Stimulated activated CD4-positive, alpha-beta T cell treated with anti-CD3 and anti-CD28 coated beads, Interleukin-1b, Interleukin-23, amount 100 ng/mL, for 1 hour (primary cell): ENCODE results near the gene LKAAEAR1.

Experiments used
- DNase-seq, 2 donors: peaks; one replicate each; pipeline ENCODE4 v3.0.0-alpha.2; 2020; ENCODE audit warnings: low read depth in 2 of 2

Gene LKAAEAR1

DNA sequence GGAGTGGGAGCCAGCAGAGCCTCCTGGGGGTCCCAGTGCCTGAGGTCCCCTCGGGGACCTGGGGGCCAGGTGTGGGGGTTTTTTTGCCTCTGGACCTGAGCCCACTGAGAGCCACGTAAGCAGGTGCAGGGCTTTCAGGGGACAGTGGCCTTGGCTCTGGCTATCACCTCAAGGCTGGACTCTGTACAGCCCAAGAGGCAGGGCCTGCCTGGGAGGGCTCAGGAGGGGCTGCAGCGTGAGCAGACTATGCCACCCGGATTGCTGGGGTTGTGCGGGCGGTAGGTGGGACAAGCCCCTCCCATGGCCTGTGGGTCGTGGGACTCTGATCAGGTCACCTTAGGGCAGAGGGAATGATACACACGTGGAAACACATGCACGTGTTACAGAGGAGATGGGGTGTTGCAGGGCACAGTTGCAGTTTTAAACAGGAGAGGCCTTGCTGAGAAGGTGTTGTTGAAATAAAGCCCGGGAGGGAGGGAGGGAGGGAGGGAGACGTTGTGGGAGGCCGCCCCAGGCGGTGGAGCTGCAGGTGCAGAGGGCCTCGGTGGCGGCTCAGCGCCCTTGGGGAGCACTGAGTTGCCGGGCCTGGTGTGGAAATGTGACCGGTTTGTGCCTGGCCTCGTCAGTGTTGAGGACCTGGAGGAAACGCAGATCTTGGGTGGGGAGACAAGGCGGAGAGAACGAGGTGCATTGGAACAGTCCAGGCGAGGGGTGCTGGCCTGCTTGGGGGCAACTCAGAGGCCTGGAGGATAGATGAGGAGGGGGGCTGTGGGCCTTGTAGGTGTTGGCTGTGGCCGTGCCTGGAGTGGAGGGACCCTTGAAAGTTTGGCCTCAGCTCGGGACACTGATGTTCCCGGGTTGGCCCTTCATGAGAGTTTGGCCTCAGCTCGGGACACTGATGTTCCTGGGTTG is 18.9 kb downstream of the LKAAEAR1 start:
- no peak for DNase-seq

GRCh38 chr20:64064145-64064698 is 20.0 kb downstream of the LKAAEAR1 start:
- no peak for DNase-seq

- DNase-seq, result no peak
Observed at GRCh38 chr20:64063389-64064144, 20.6 kb downstream of the LKAAEAR1 start.

GRCh38 chr20:64062596-64063388 is 21.4 kb downstream of the LKAAEAR1 start, which contains the start of gene TCEA2:
Gene TCEA2 (plus strand): TSS chr20:64063198. CDS start chr20:64063313, 115 bp downstream.
- peak; percentile 82 to 88 for DNase-seq

DNA sequence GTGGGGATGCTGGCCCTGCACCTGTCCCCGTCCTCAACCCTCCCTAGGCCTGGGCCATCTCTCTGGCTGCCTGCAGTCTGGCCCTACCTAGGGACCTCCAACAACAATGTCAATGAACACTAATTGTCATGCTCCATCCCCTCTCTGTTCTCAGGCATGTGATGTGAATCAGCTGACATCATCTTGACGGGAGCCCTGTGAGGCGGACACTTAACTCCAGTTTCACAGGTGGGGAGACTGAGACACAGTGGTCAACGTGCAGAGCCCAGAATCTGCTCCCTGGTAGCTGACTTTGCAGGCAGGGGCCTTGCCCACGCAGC is 22.0 kb downstream of the LKAAEAR1 start:
- DNase-seq, result no peak

- DNase-seq, result no peak
Observed at GRCh38 chr20:64058536-64058935, 25.7 kb downstream of the LKAAEAR1 start.

DNA sequence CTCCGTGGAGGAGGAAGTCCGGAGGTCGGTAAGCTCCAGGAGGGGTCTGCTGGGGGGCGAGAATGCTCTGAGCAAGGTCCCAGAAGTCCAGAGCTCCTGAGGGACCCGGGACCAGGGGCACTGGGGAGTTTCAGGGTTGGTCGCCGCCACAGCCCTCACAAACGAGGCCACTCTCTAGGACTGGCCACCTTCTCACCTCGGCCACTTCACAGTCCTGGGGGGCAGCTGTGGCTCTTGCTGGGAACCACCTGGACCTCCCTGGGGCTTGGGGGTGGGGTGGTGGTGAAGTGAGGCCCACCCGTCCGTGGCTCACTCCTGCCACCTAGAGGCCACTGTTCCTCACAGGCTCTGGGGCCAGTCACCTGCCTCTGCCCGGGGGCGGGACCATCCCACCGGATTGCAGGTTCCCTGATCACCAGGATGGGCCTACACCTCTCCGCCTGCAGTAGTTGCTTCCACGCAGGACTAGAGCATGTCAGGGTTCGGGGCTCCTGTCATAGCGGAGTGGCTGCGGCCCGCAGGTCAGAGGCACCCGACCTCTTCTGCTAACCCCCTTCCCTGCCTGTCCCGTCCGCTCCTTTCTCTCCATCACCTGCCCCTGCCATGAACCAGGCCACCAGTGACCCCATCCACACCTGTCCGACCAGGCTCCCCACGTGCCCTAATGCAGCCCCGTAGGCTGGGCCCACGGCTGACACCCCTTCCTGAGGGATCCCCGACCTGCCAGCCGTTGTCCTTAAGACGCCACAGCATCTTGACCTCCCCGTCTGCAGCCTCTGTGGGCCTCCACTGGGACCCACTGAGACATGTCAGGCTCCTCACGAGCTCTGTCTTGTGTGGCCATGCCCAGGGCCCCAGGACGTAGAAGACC is 26.3 kb downstream of the LKAAEAR1 start:
- peak in 1 of 2 donors; percentile 73 for DNase-seq

DNA sequence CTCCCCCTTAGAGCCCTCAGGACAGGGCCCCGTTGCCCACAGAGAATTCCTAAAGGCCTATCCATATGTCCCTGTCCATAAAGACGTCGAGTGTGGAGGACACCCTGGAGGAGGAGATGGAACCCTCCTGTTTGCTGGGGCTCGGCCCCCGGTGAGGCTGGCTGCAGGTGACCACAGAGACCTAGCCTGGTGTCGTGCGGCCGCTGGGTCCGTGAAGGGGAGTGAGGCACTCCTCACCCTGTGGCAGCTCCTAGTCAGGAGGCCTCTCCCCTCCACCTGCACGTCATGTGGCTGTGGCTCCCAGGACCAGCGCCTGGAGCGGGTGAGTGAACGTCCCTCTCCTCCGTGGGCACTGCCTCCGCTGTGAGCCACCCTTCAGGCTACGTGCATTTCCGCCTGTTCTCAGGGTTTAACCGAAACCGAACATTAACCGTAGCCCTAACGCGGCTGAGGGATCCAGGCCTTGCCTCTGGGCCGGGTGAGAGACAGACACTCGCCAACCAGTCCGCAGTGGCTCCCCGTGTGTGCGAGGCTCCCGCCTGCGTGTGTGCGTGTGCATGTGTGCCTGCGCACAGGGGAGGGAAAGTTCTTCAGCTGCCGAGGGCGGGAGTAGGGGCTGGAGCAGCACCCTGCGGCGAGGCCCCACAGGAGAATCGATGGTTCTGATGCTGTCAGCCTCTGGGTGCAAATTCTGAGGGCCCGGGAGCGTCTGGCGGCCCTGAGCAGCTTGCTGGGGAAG is 27.1 kb downstream of the LKAAEAR1 start:
- DNase-seq, result no peak

DNA sequence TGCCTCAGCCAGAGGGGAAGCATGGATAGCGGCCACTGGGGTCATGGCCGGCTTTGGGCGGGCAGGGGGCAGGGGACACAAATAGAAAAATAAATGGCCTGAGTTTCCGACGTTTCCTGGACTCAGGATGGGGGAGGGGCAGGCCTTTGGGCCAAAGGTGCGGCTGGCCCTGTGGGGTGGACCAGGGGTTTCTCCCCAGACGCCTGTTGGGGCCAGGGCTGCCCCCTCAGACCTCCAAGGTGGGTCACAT is 27.6 kb downstream of the LKAAEAR1 start:
- DNase-seq, result no peak

DNA sequence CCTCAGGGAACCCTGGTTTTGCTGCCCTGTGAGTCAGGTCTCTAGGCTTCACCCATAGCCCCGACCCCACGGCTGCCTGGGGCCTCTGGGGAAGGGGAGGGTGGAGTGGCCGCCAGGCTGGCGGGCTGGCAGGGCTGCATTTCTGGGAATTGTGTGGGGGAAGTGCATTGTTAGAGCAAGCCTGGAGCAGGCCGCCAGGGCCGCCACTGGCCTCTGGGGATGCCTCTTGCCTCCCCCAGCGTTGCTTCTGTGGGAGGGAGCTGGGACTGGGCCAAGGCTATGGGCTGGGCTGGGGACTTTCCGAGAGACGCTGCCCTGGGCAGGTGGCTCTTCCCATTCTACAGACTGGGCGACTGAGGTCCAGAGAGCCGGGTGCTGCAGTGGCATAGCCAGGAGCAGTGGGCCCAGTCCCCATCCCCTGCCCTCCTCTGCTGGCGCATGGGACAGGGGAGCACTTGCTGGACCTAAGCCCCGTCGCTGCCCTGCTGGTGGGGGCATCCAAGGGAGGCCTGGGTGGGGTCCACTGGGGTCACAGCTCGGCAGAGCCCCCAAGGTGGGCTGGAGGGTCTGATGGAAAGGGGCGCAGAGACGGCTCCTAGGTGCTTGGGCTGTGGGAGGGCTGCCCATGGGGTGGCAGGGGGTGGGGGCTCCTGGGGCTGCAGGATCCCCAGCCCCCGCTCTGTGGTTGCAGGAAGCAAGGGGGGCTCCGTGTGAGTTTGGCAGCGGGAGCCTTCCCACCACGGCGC is 28.1 kb downstream of the LKAAEAR1 start:
- no peak for DNase-seq

GRCh38 chr20:64055396-64055892 is 28.8 kb downstream of the LKAAEAR1 start:
- DNase-seq, result no peak

- no peak for DNase-seq
Observed at GRCh38 chr20:64053841-64054661, 30.1 kb downstream of the LKAAEAR1 start.

- DNase-seq, result no peak
Observed at GRCh38 chr20:64052987-64053840, 31.0 kb downstream of the LKAAEAR1 start.

GRCh38 chr20:64052326-64052722 is 31.9 kb downstream of the LKAAEAR1 start:
- DNase-seq, result no peak

DNA sequence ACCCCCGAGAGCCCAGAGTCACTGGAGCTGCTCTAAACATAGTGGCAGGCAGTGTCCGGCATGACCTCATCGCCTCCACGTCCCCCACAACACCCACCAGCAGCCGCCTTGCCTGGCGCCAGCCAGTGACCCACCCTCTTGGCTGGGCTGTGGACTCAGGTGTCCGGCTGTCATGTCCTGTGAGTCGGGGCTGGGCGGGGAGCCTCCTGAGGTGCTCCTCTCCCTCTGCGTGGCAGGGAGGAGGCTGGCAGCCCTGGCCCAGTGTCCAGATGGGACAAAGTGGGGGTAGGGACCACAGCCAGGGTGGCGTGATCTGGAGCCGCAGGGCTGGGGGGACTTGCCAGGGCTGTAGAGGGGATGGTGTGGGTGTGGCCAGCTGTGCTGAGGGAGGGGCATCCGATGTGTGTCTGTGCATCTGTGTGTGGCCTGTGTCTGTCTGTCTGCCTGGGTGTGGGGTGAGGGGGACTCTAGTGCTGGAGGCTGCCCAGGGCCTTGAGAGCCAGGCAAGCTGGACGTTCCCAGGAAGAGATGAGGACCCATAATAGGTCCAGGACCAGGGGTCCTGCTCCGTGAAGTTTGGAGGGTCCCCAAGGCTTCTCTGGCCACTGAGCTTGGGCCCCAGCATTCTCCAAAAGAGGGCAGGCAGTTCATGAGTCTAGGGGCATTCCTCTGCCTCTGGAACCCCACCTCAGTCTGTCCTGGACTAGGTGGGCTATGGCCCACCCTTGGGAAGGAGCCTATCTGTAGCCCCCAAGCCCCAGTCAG is 32.5 kb downstream of the LKAAEAR1 start:
- no peak for DNase-seq

- DNase-seq, result no peak
Observed at GRCh38 chr20:64051033-64051452, 33.2 kb downstream of the LKAAEAR1 start.
